ENCODE data around the gene USP25.

USP25 gene

GRCh38 chr21:15768045-15768601 lies 38.3 kb downstream of the USP25 start:
- no peak for DNase-seq

GRCh38 chr21:15768853-15769252 lies 39.1 kb downstream of the USP25 start:
- no peak for DNase-seq

- DNase-seq, result no peak
Measured at GRCh38 chr21:15771311-15771710, 41.5 kb downstream of the USP25 start.

GRCh38 chr21:15772654-15773053 lies 42.9 kb downstream of the USP25 start:
- no peak for DNase-seq

- DNase-seq, result no peak
Measured at GRCh38 chr21:15774590-15774989, 44.8 kb downstream of the USP25 start.

- no peak for DNase-seq
Measured at GRCh38 chr21:15775291-15775690, 45.5 kb downstream of the USP25 start.

GRCh38 chr21:15775981-15776380 lies 46.2 kb downstream of the USP25 start:
- no peak for DNase-seq

- DNase-seq, result no peak
Measured at GRCh38 chr21:15776818-15777217, 47.0 kb downstream of the USP25 start.

GRCh38 chr21:15781986-15782385 lies 52.2 kb downstream of the USP25 start:
- no peak for DNase-seq

- DNase-seq, result no peak
Measured at GRCh38 chr21:15788847-15789523, 59.2 kb downstream of the USP25 start.

GRCh38 chr21:15793109-15793508 lies 63.3 kb downstream of the USP25 start:
- DNase-seq, result no peak

GRCh38 chr21:15793550-15794235 lies 63.9 kb downstream of the USP25 start:
- no peak for DNase-seq

GRCh38 chr21:15794277-15794912 lies 64.6 kb downstream of the USP25 start:
- no peak for DNase-seq

- DNase-seq, result no peak
Measured at GRCh38 chr21:15795533-15795932, 65.8 kb downstream of the USP25 start.

- DNase-seq, result no peak
Measured at GRCh38 chr21:15797577-15798363, 68.0 kb downstream of the USP25 start.

- no peak for DNase-seq
Measured at GRCh38 chr21:15801352-15801863, 71.6 kb downstream of the USP25 start.

- DNase-seq, result no peak
Measured at GRCh38 chr21:15804247-15805005, 74.6 kb downstream of the USP25 start.

GRCh38 chr21:15809065-15809464 lies 79.3 kb downstream of the USP25 start:
- no peak for DNase-seq

- no peak for DNase-seq
Measured at GRCh38 chr21:15809818-15810217, 80.0 kb downstream of the USP25 start.

GRCh38 chr21:15815285-15815684 lies 85.5 kb downstream of the USP25 start:
- DNase-seq, result no peak

GRCh38 chr21:15820327-15820726 lies 90.5 kb downstream of the USP25 start:
- DNase-seq, result no peak

- no peak for DNase-seq
Measured at GRCh38 chr21:15820852-15821379, 91.1 kb downstream of the USP25 start.

All from NCI-H2107 (cell line).